Measurements from ENCODE around the gene GMDS. TPM values are rescaled to one million over a fixed set of nuclear protein-coding genes. Genes with fewer than 3 reads are reported as not detected.

The GMDS gene
- total RNA-seq, 1 donor from 2014 or later, result 35.7 TPM

DNA sequence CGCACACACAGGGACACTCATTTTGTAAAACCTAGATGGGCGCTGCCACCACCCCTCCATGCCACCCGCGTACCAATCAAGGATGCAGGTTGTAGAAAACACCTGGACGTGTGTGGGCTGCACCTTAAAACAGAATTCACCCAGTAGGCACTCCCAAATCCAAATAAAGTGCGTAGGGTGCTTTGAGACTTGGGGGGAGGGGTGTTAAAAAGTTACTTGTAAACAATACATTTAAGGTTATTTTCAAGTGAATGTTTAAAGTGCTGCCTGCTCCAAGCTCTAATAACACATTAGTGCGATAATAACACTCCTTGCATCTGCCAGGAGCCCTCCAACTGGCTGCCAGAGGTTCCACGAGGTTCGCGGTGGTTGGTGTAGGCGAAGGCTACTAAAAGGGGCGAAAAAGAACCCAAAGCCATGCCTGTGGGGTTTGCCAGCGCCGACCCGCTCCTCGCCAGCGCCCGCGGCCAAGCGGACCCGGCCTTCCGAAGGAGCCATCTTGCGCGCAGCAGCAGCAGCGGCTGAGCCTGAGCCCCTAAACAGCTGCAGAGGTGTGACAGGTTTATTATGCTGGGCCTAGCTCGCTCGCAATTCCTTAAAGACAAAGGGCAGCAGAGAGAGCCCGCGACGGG lies 624.2 kb downstream of the GMDS start:
- Mint-ChIP-seq H3K9me3 (no peaks in the 10 kb centered on the region), H3K36me3 (ENCODE audit: low read depth) (peaks cover 3% of the 10 kb centered on the region), H3K4me1 (ENCODE audit: low read depth) (peaks cover 5% of the 10 kb centered on the region), H3K4me3 (ENCODE audit: low read depth) (no peak overlapping the region), H3K27ac (no peak overlapping the region), H3K27me3 (ENCODE audit: low read depth) (peaks cover 71% of the 10 kb centered on the region)
- DNase-seq (ENCODE audit: low spot score), result no peak
- intact Hi-C loops (cut with micrococcal nuclease), result no loop called here

- no peak overlapping the region for H3K4me3 Mint-ChIP-seq (ENCODE audit: low read depth)
- intact Hi-C loops (cut with micrococcal nuclease), result no loop called here
- no peaks in the 10 kb centered on the region for H3K9me3 Mint-ChIP-seq
- peaks cover 5% of the 10 kb centered on the region for H3K4me1 Mint-ChIP-seq (ENCODE audit: low read depth)
- no peak overlapping the region for H3K27ac Mint-ChIP-seq
- no peak for DNase-seq (ENCODE audit: low spot score)
- H3K36me3 Mint-ChIP-seq (ENCODE audit: low read depth), result peaks cover 3% of the 10 kb centered on the region
- H3K27me3 Mint-ChIP-seq (ENCODE audit: low read depth), result peaks cover 71% of the 10 kb centered on the region
Observed at GRCh38 chr6:1620504-1621069, 624.8 kb downstream of the GMDS start.

- Mint-ChIP-seq H3K4me1 (ENCODE audit: low read depth) (no peaks in the 10 kb centered on the region), H3K4me3 (ENCODE audit: low read depth) (no peak overlapping the region), H3K36me3 (ENCODE audit: low read depth) (peaks cover 3% of the 10 kb centered on the region), H3K9me3 (no peaks in the 10 kb centered on the region), H3K27ac (no peak overlapping the region), H3K27me3 (ENCODE audit: low read depth) (peaks cover 68% of the 10 kb centered on the region)
- intact Hi-C loops (cut with micrococcal nuclease), result no loop called here
- no peak for DNase-seq (ENCODE audit: low spot score)
Observed at GRCh38 chr6:1619673-1620503, 625.5 kb downstream of the GMDS start.

DNA sequence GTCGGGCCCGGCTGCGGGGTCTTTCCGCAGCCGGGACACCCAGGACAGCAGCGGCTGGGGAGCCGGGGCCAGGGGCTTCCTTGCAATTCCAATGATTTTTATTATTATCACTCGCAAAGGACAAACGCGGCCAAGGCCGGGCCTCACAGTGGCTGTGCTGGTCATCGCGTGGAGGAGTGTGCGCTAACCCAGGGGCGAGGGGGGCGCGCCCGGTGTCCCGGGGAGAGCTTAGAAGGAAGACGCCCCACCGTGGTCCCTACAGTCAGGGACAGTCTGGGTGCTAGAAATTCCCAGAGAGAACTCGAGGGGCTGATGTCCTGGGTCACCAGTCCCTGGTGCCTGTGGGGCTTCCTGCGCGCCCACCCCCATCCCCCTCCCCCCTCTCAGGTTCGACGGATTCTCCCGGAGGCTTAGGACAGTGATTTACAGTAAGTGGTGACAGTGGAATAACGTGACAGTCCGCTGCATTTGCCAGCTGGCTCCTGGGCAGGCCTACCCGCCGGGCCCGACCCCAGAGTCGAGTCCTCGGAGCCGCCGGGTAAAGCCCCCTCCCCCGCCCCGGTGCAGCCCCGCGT lies 626.2 kb downstream of the GMDS start:
- Mint-ChIP-seq H3K36me3 (ENCODE audit: low read depth) (peaks cover 3% of the 10 kb centered on the region), H3K9me3 (no peaks in the 10 kb centered on the region), H3K4me3 (ENCODE audit: low read depth) (no peak overlapping the region), H3K27me3 (ENCODE audit: low read depth) (peaks cover 68% of the 10 kb centered on the region), H3K27ac (no peak overlapping the region), H3K4me1 (ENCODE audit: low read depth) (no peaks in the 10 kb centered on the region)
- no peak for DNase-seq (ENCODE audit: low spot score)
- intact Hi-C loops (cut with micrococcal nuclease), result no loop called here

DNA sequence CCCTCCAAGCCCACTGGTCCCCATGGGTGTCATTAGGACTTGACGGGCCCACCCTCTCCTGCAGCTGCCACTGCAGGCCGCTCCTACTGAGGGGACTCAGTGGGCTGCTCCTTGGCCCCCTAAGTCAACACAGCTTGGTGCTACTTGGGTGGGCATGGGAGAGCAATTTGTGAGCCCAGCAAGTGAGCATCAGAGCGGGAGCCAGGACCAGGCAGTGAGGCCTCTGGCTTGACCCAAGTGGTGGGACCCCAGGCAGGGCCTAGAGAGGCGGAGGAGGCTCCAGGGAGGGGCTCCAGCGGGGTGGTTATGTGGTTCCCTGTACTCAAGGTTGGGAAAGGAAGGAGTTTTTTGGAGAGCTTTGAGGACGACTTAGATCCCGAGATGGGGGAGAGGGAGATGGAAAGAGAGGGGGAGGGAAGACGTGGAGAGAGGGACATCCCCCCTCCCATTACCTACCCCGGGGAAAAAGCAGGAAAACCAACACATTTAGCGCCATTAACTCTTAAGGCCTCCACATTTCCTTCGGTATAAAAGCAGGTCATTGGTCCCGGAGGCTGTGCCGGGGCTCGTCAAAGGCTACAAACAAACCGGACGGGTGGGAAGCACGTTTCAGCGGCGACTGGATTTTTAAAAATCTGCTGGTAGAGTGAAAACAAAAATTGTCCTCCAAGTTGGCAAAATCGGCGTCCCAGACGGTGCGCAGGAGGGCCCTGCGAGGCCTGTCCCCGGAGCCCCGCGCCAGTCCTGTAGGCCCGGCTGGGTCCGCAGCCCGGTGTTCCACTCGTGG lies 626.9 kb downstream of the GMDS start:
- Mint-ChIP-seq H3K4me3 (ENCODE audit: low read depth) (no peak overlapping the region), H3K27ac (no peak overlapping the region), H3K27me3 (ENCODE audit: low read depth) (peaks cover 68% of the 10 kb centered on the region), H3K4me1 (ENCODE audit: low read depth) (no peaks in the 10 kb centered on the region), H3K36me3 (ENCODE audit: low read depth) (peaks cover 3% of the 10 kb centered on the region), H3K9me3 (no peaks in the 10 kb centered on the region)
- no peak for DNase-seq (ENCODE audit: low spot score)
- intact Hi-C loops (cut with micrococcal nuclease), result no loop called here

DNA sequence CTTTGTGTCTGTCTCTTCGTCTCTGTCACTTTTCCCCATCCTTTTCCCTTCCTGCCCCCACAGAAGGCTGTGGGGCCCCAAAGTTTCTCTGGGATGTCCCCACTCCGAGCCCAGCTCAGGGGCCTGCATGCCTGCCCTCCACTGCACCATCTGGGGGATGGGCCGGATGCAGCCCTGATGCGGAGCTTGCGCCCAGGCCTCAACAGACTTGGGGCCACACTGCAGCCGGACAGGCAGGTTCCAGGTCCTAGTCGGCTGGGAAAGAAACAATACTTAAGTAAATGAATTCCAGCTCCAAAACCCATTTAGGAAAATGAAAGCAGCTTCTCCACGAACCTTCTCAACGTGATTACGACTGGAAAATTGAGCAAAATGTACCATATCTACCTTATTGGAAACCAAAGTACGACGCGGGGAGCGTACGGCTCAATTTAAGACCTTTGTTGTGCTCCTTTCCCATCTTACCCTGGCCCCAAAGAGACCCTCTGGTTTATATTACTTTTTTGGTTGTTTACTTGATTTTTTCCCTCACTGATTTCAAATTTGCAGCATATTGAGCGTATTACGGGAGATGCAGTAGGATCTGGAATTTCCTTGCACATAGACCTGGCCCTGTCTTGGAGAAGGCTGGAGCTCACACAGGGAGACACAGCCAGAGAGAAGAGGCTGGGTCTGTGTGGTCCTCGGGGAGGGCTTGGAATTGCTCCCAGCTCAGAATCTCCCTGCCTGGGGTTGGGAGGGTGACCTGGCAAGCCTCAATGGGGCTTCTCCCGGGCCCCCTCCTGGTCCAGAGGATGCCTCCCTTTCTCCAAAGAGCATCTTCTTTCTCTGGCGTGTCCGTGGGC lies 627.7 kb downstream of the GMDS start:
- intact Hi-C loops (cut with micrococcal nuclease), result no loop called here
- Mint-ChIP-seq H3K9me3 (no peaks in the 10 kb centered on the region), H3K4me1 (ENCODE audit: low read depth) (peaks cover 1% of the 10 kb centered on the region), H3K27ac (no peak overlapping the region), H3K36me3 (ENCODE audit: low read depth) (peaks cover 3% of the 10 kb centered on the region), H3K4me3 (ENCODE audit: low read depth) (no peak overlapping the region), H3K27me3 (ENCODE audit: low read depth) (peaks cover 68% of the 10 kb centered on the region)
- no peak for DNase-seq (ENCODE audit: low spot score)

GRCh38 chr6:1616701-1617463 lies 628.5 kb downstream of the GMDS start:
- no peaks in the 10 kb centered on the region for H3K9me3 Mint-ChIP-seq
- no peak overlapping the region for H3K27ac Mint-ChIP-seq
- H3K36me3 Mint-ChIP-seq (ENCODE audit: low read depth), result no peaks in the 10 kb centered on the region
- intact Hi-C loops (cut with micrococcal nuclease), result no loop called here
- H3K4me3 Mint-ChIP-seq (ENCODE audit: low read depth), result no peak overlapping the region
- H3K27me3 Mint-ChIP-seq (ENCODE audit: low read depth), result peaks cover 68% of the 10 kb centered on the region
- DNase-seq (ENCODE audit: low spot score), result no peak
- peaks cover 6% of the 10 kb centered on the region for H3K4me1 Mint-ChIP-seq (ENCODE audit: low read depth)

- no peaks in the 10 kb centered on the region for H3K36me3 Mint-ChIP-seq (ENCODE audit: low read depth)
- peaks cover 61% of the 10 kb centered on the region for H3K27me3 Mint-ChIP-seq (ENCODE audit: low read depth)
- intact Hi-C loops (cut with micrococcal nuclease), result no loop called here
- no peaks in the 10 kb centered on the region for H3K9me3 Mint-ChIP-seq
- H3K4me3 Mint-ChIP-seq (ENCODE audit: low read depth), result no peak overlapping the region
- H3K27ac Mint-ChIP-seq, result no peak overlapping the region
- H3K4me1 Mint-ChIP-seq (ENCODE audit: low read depth), result peaks cover 7% of the 10 kb centered on the region
- no peak for DNase-seq (ENCODE audit: low spot score)
Observed at GRCh38 chr6:1615853-1616420, 629.5 kb downstream of the GMDS start.

DNA sequence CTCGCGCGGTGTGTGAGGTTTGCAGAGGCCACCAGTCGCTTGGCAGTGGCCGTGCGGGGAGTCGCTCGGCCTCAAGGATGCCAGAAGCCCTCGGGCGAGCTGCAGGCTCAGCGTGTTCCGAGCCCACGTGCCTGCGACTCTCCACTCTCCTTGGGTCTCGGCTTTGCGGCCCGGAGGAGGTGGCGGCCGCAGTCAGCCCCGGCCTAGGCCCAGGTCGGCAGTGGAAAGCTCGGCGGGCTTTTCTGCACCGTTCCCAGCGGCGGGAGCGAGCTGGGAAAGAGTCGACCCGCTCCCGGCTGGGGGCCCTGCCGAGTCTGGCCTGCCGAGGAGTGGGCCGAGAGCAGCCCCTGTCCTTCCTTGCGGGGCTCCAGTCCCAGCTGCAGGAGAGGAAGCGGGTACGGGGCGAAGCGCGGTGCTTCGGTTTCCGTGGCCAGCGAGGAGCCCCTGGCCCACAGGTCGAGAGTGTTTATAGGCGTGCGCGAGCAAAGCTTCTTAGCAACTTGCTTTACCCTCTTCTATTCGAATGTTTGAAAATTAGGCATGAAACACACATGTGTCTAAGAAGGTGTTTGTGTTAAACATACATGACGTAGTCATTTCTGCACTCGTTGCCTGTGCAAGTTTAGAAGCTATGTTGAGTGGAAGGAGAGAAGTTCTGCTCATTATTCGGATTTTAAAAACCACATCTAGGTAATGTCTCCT lies 630.1 kb downstream of the GMDS start:
- Mint-ChIP-seq H3K4me1 (ENCODE audit: low read depth) (peaks cover 7% of the 10 kb centered on the region), H3K4me3 (ENCODE audit: low read depth) (no peak overlapping the region), H3K27ac (no peak overlapping the region), H3K36me3 (ENCODE audit: low read depth) (no peaks in the 10 kb centered on the region), H3K9me3 (no peaks in the 10 kb centered on the region), H3K27me3 (ENCODE audit: low read depth) (peaks cover 63% of the 10 kb centered on the region)
- no peak for DNase-seq (ENCODE audit: low spot score)
- intact Hi-C loops (cut with micrococcal nuclease), result no loop called here

DNA sequence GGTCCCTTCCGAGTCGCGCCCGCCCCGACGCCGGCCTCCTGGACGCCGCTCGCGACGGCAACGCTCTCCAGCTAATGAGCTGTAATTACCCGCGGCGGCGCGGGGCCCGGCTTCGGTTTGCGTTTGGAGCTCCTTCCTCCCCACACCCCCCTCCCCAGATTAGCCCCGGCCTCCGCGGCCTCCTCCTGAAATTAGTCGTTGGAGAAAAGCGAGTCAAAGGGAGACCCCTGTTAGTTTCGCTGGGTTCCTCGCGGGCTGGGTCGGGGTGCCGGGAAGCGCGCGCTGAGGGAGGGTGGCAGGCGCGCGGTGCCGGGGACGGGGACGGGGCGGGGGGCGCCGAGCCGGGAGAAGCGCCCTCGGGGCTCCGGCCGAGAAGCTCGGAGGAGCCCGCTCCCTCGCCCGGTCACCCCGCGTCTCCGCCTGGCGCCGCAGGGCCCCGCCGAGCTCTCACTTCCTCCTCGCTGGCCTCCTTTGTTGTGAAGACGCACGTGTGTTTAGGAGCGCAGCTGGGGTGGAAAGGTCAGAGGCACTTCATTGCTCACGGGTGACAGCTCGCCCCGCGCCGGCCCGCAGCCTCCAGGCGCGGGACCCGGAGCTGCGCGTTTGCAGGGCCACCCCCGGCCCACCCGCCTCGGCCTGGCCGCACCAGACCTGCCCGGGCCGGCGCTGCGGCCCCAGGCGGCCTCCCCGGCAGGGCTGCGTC lies 630.8 kb downstream of the GMDS start:
- intact Hi-C loops (cut with micrococcal nuclease), result no loop called here
- Mint-ChIP-seq H3K4me3 (ENCODE audit: low read depth) (no peak overlapping the region), H3K27me3 (ENCODE audit: low read depth) (peaks cover 61% of the 10 kb centered on the region), H3K4me1 (ENCODE audit: low read depth) (peaks cover 7% of the 10 kb centered on the region), H3K27ac (no peak overlapping the region), H3K36me3 (ENCODE audit: low read depth) (no peaks in the 10 kb centered on the region), H3K9me3 (no peaks in the 10 kb centered on the region)
- DNase-seq (ENCODE audit: low spot score), result no peak

All from activated T-helper 2 cell treated with anti-CD3 and anti-CD28 coated beads, Interferon-gamma antibody, Interleukin-2, Interleukin-4, amounts not matched to agents 10 μg/mL and 5 μg/mL and 100 μg/mL, durations not matched to agents 14 hours and 24 hours and 36 hours (primary cell).